ENCODE measurements around the gene ERP29.
A peak's percentile ranks its signal among the peaks of the same experiment; 100 is the strongest.
"Not testable (repeated sequence)": the region's sequence is repeated elsewhere in the genome, so short reads cannot be mapped to it uniquely, and the experiment has no call there.

ERP29 gene

DNA sequence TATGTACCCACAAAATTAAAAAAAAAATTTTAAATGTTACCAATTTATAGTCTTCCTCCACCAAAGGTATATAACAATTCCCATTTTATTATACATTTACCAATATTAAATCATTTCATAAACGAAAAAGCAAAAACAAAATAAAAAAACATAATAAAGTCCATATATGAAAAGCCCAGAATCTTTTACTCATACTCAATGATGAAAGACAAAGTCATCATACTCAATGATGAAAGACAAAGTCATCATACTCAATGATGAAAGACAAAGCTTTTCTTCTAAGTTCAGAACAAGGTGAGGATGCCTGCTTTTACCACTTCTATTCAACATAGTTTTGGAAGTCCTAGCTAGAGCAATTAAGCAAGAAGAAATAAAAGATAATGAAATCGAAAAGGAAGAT is 28.4 kb upstream of the ERP29 start:
- Histone ChIP-seq H3K4me1 (peaks cover 0 to 10% (median 3%) of the 10 kb centered on the region in 10 experiments; a peak in 9 of 20 replicates), H3K9ac (no peak overlapping the region), H3K4me2 (no peak overlapping the region), H4K20me1 (no peaks in the 10 kb centered on the region), H3K9me3 (replicated peaks in 1 of 11) (peaks cover 0 to 14% (median 0%) of the 10 kb centered on the region in 11 experiments; a peak in 6 of 22 replicates), H3K27ac (no peak overlapping the region), H3K27me3 (peaks cover 0 to 13% (median 0%) of the 10 kb centered on the region in 11 experiments; a peak in 4 of 22 replicates), H3K36me3 (no peaks in the 10 kb centered on the region), H3K4me3 (no peak overlapping the region)
- TF ChIP-seq Cebpa-rat (IDR thresholded peaks at IDR 0.05) = no peak

DNA sequence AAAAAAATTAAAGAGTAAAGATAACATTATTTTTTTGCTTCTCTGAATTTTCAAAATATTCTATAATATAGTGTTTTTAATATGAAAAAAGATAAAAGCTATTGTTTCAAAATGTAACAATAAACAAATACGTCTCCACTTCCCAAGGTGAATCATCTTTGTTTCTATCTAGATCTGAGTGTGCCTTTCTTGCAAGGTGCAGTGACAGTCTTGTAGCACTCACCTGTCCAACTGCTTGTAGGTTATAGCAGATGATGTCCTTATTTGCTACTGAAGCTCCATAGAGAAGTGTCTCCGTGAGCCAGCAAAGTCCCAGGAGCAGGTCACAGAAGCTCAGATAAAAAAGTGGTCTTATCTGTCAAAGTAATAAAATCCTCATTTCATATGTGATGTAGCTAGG is 21.7 kb upstream of the ERP29 start:
- Histone ChIP-seq H4K20me1 (peaks cover 0 to 21% (median 0%) of the 10 kb centered on the region in 11 experiments; a peak in 5 of 22 replicates), H3K4me1 (peaks cover 39 to 63% (median 53%) of the 10 kb centered on the region in 10 experiments), H3K9me3 (replicated peaks in 1 of 11) (peaks cover 0 to 9% (median 0%) of the 10 kb centered on the region in 11 experiments; a peak in 7 of 22 replicates), H3K27me3 (peaks cover 0 to 63% (median 0%) of the 10 kb centered on the region in 11 experiments; a peak in 7 of 22 replicates), H3K27ac (0 out of 22 replicates have a peak overlapping the region, but pooled peaks of 1 of the 11 experiments have one; percentile 78), H3K4me3 (no peak overlapping the region), H3K36me3 (no peaks in the 10 kb centered on the region), H3K4me2 (peak overlapping the region in 10 of 11 experiments; percentile 85 to 99 (median 92); a peak in 19 of 22 replicates), H3K9ac (peak overlapping the region in 1 of 11 experiments; percentile 28; a peak in 2 of 22 replicates)
- no peak for TF ChIP-seq Cebpa-rat (IDR thresholded peaks at IDR 0.05)

DNA sequence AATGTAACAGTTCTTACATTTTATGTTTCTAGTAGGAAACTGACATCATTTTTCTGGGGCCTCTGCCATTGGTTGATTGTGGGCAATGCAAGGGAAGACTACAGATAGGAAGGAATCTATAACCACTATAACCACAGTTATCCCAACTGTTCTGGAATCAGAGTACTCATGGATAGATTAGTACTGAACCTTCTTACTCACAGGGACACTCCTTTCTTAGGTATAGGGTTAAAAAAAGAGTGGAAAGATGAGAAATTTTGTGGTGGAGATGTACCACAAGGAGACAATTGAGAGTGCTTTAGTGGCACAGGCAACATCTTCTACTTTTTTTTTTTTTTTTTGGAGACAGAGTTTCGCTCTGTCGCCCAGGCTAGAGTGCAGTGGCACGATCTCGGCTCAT is 21.3 kb upstream of the ERP29 start:
- Histone ChIP-seq H3K9me3 (replicated peaks in 1 of 11) (peaks cover 0 to 9% (median 0%) of the 10 kb centered on the region in 11 experiments; a peak in 6 of 22 replicates), H4K20me1 (peaks cover 0 to 21% (median 0%) of the 10 kb centered on the region in 11 experiments; a peak in 5 of 22 replicates), H3K27ac (peak overlapping the region in 3 of 11 experiments; percentile 34 to 78 (median 77); a peak in 4 of 22 replicates), H3K4me1 (peaks cover 39 to 67% (median 56%) of the 10 kb centered on the region in 10 experiments), H3K9ac (peak overlapping the region in 3 of 11 experiments; percentile 12 to 31 (median 28); a peak in 2 of 22 replicates), H3K36me3 (no peaks in the 10 kb centered on the region), H3K4me3 (no peak overlapping the region), H3K27me3 (peaks cover 0 to 67% (median 0%) of the 10 kb centered on the region in 11 experiments; a peak in 7 of 22 replicates), H3K4me2 (peak overlapping the region; percentile 44 to 99 (median 91); a peak in 20 of 22 replicates)
- TF ChIP-seq Cebpa-rat (IDR thresholded peaks at IDR 0.05) = no peak

DNA sequence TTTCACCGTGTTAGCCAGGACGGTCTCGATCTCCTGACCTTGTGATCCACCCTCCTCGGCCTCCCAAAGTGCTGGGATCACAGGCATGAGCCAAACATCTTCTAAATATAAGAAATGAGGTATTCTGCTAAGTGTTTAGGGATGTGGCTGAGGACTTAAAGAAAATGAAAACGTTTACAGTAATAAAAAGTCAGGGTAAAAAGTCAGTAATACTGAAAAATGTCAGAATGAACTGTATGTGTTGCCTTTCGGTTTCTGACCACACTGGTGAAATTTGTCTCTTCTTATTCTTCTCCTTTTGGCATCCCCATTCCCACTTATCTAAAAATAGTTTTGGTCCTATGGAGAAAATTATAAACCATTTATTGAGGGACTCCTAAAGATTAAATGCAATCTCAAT is 20.8 kb upstream of the ERP29 start:
- no peak overlapping the region for H3K4me3 ChIP-seq
- H3K4me2 ChIP-seq = peak overlapping the region; percentile 44 to 99 (median 91); a peak in 21 of 22 replicates
- no peak for TF ChIP-seq Cebpa-rat (IDR thresholded peaks at IDR 0.05)
- peaks cover 0 to 5% (median 0%) of the 10 kb centered on the region in 11 experiments; a peak in 5 of 22 replicates for H3K9me3 ChIP-seq (replicated peaks in 1 of 11)
- peaks cover 0 to 21% (median 0%) of the 10 kb centered on the region in 11 experiments; a peak in 5 of 22 replicates for H4K20me1 ChIP-seq
- peak overlapping the region in 4 of 11 experiments; percentile 7 to 78 (median 56); a peak in 4 of 22 replicates for H3K27ac ChIP-seq
- peak overlapping the region in 4 of 11 experiments; percentile 28 to 74 (median 52); a peak in 3 of 22 replicates for H3K9ac ChIP-seq
- peaks cover 0 to 72% (median 0%) of the 10 kb centered on the region in 11 experiments; a peak in 7 of 22 replicates for H3K27me3 ChIP-seq
- peaks cover 39 to 73% (median 59%) of the 10 kb centered on the region in 10 experiments for H3K4me1 ChIP-seq
- no peaks in the 10 kb centered on the region for H3K36me3 ChIP-seq

DNA sequence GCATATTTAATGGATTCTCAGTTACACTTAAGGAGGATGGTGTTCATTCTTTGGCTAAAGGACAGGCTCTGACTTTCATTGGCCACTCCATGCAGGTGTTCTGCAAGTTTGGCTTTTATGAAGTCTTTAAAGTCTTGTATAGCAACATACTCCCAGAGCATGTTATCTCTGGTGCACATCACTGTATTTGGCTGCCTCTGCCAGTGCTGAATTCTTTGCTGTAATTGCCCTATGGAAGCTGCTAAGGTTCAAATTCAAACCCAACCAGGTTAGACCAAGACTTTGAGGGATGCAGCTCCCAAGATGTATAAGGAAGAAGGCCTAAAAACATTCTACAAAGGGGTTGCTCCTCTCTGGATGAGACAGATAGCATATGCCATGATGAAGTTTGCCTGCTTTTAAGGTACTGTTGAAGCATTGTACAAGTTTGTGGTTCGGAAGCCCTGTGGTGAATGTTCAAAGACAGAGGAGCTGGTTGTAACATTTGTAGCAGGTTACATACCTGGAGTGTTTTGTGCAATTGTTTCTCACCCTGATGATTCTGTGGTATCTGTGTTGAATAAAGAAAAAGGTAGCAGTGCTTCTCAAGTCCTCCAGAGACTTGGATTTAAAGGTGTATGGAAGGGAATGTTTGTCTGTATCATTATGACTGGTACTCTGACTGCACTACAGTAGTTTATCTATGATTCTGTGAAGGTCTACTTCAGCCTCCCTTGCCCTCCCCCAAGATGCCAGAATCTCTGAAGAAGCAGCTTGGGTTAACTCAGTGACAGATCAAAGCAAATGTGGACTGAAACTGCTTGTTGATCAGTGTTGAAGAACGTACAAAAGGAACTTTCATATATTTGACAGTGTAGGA is 19.7 kb upstream of the ERP29 start:
- Histone ChIP-seq H3K4me1 (peaks cover 39 to 83% (median 65%) of the 10 kb centered on the region in 10 experiments), H3K36me3 (no peaks in the 10 kb centered on the region), H3K4me2 (peak overlapping the region; percentile 85 to 99 (median 91); a peak in 21 of 22 replicates), H3K4me3 (peak overlapping the region in 8 of 10 experiments; percentile 47 to 60 (median 54); a peak in 12 of 20 replicates), H3K27ac (peak overlapping the region in 8 of 11 experiments; percentile 50 to 78 (median 62); a peak in 13 of 22 replicates), H3K9ac (peak overlapping the region in 8 of 11 experiments; percentile 30 to 74 (median 58); a peak in 11 of 22 replicates), H3K27me3 (peaks cover 0 to 83% (median 0%) of the 10 kb centered on the region in 11 experiments; a peak in 7 of 22 replicates), H3K9me3 (replicated peaks in 1 of 11) (no peaks in the 10 kb centered on the region; a peak in 1 of 22 replicates), H4K20me1 (peaks cover 0 to 21% (median 0%) of the 10 kb centered on the region in 11 experiments; a peak in 5 of 22 replicates)
- TF ChIP-seq Cebpa-rat (IDR thresholded peaks at IDR 0.05) = no peak

DNA sequence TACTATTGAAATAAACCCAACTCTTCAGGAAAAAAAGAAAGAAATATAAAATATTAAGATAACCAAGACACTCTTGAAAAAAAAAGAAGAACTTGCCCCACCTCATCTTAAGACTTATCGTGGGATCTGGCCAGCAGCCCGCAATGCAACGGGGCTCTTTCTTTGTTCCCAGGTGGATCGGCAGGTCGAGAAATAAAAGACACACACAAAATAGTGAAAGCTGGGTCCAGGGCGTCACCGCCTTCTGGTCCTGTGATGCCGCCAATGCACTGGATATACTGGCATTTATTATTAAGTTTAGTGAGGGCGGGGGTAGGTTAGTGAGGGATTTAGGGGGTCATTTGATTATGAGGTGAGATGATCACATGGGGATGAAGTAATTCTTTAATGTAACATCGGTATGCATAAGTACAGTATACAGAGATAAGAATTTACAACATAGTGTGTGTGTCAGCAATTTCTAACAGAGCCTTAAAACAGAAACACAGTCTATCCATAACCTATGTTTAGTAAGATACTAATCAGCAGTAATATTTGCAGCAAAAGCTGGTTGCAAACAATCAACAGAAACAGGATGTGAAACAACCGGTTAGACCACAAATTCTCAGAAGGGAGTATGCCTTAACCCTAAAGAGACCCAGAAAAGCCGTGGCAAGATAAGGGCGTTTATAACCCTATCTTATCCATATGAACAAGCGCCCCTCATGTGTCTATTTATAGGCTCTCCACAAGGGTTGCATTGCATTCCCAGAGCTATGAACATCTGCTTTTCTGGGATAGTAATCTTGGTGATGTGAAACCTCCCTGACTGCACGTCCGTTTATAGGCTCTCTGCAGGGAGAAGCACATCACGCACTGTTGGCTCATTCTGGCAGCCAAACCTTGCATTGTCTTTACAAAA is 18.8 kb upstream of the ERP29 start:
- not testable (repeated sequence) for H3K9me3 ChIP-seq (replicated peaks in 1 of 11); H3K36me3 ChIP-seq
- H4K20me1 ChIP-seq = peaks cover 0 to 21% (median 0%) of the 10 kb centered on the region in 11 experiments; a peak in 5 of 22 replicates
- TF ChIP-seq Cebpa-rat (IDR thresholded peaks at IDR 0.05) = peak in 1 of 11 experiments; percentile 47; a peak in 1 of 22 replicates
- peak overlapping the region; percentile 19 to 60 (median 52); a peak in 19 of 20 replicates for H3K4me3 ChIP-seq
- H3K27ac ChIP-seq = peak overlapping the region in 9 of 11 experiments; percentile 50 to 78 (median 62); a peak in 18 of 22 replicates
- peak overlapping the region in 8 of 11 experiments; percentile 30 to 74 (median 58); a peak in 14 of 22 replicates for H3K9ac ChIP-seq
- H3K4me1 ChIP-seq = peaks cover 39 to 84% (median 63%) of the 10 kb centered on the region in 10 experiments
- peaks cover 0 to 85% (median 0%) of the 10 kb centered on the region in 11 experiments; a peak in 7 of 22 replicates for H3K27me3 ChIP-seq
- H3K4me2 ChIP-seq = peak overlapping the region; percentile 85 to 99 (median 91)

DNA sequence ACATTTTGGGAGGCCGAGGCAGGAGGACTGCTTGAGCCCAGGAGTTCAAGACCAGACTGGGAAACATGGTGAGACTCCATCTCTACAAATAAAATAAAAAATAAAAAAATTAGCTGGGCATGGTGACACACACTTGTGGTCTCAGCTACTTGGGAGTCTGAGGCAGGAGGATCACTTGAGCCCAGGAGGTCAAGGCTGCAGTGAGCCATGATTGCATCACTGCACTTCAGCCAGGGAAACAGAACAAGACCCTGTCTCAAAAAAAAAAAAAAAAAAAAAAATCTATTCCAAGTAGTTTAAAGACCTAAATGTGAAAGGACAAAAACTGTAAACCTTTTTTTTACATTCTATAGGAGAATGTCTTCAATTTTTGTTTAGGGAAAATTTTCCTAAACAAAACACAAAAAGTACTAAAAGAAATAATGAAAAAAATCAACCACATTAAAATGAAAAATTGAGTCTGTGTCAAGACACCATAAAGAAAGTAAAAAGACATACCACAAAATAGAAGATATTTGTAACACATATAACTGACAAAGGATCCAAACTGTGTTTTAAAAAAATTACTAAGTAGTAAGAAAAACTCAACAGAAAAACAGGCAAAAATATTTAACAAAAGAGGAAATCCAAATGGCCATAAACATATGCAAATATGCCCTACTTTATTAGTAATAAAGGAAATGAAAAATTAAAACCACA is 17.3 kb upstream of the ERP29 start:
- peaks cover 0 to 92% (median 0%) of the 10 kb centered on the region in 11 experiments; a peak in 8 of 22 replicates for H3K27me3 ChIP-seq
- H3K36me3 ChIP-seq = no peaks in the 10 kb centered on the region
- H3K4me2 ChIP-seq = peak overlapping the region in 10 of 11 experiments; percentile 85 to 99 (median 92); a peak in 17 of 22 replicates
- peaks cover 42 to 94% (median 72%) of the 10 kb centered on the region in 10 experiments for H3K4me1 ChIP-seq
- peaks cover 0 to 21% (median 0%) of the 10 kb centered on the region in 11 experiments; a peak in 5 of 22 replicates for H4K20me1 ChIP-seq
- H3K9ac ChIP-seq = peak overlapping the region in 3 of 11 experiments; percentile 37 to 72 (median 58); a peak in 1 of 22 replicates
- H3K27ac ChIP-seq = peak overlapping the region in 6 of 11 experiments; percentile 53 to 78 (median 70); a peak in 8 of 22 replicates
- TF ChIP-seq Cebpa-rat (IDR thresholded peaks at IDR 0.05) = peak in 1 of 11 experiments; percentile 11; a peak in 1 of 22 replicates
- H3K9me3 ChIP-seq (replicated peaks in 1 of 11) = no peaks in the 10 kb centered on the region; a peak in 1 of 22 replicates
- H3K4me3 ChIP-seq = no peak overlapping the region

All from BLaER1 treated with 17β-estradiol and CSF1 and Interleukin-3, amounts not matched to agents 10 nM and 100 nM (cell line).